H7 (cell line): ENCODE measurements around the gene SMIM24. TPM values are rescaled to one million over a fixed set of nuclear protein-coding genes. Genes with fewer than 3 reads are reported as not detected.
A peak's percentile ranks its signal among the peaks of the same experiment; 100 is the strongest.
"Not testable (repeated sequence)": the region's sequence is repeated elsewhere in the genome, so short reads cannot be mapped to it uniquely, and the experiment has no call there.

Experiments used
- DNase-seq: peaks from one replicate; pipeline ENCODE4 v3.0.0; 2012
- H3K27me3 ChIP-seq: 2 replicates; pipeline ENCODE4 v1.6.0; 2011; ENCODE audit warnings: mild to moderate bottlenecking, low read length; ENCODE audit not compliant: control insufficient read depth, insufficient read depth
- H3K36me3 ChIP-seq: replicated peaks from 2 replicates; pipeline ENCODE4 v1.5.1; 2011; ENCODE audit warnings: low read length; ENCODE audit not compliant: control insufficient read depth, insufficient read depth
- H3K4me3 ChIP-seq: 2 replicates; pipeline ENCODE4 v1.5.1; 2011; ENCODE audit warnings: low read depth, mild to moderate bottlenecking, control low read depth, low read length, moderate library complexity; ENCODE audit not compliant: insufficient read depth
- total RNA-seq: library from RNA; depleted of rRNA; stranded (reverse); fragments of >200 nt; shearing (Covaris generic); gene quantifications from 2 replicates; pipeline ENCODE4 v1.2.3, GENCODE V29; 2014

SMIM24 gene
- total RNA-seq, 1 experiment from 2014 or later = 6.0 TPM

DNA sequence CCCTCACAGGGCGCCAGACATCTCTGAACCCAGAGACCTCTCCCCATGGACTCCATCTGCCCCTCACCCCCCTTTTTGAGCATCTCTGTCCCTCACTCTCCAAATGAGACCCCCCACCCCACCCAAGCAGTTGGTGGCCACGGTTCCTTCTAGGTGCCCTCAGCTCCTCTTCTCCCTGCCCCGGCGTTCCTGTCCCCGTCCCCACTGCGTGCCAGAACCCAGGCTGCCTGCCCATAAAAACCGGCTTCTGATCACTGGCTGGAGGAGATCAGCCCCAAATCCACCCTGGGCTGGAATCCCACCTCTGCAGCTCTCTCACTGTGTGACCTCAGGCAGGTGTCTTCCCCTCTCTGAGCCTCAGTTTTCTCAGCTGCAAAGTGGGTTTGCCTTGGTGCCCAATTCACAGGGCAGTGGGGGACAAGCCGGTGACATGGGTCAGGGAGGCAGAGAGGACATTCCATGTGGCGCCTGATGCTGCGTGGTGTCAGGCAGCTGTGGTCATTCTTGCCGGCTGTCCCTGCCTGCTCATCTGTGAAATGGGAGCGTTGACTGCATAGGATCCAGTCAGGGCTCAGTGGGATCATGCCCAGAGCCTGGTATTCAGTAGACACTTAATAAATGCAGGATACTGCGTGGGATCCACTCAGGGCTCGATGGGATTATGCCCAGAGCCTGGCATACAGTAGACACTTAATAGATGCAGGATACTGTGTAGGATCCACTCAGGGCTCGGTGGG lies 25.5 kb downstream of the SMIM24 start:
- H3K4me3 ChIP-seq = no peak overlapping the region
- no peak for DNase-seq
- peaks cover 6% of the 10 kb centered on the region; the same call in 1 of the 2 replicates for H3K27me3 ChIP-seq
- H3K36me3 ChIP-seq = no peaks in the 10 kb centered on the region

DNA sequence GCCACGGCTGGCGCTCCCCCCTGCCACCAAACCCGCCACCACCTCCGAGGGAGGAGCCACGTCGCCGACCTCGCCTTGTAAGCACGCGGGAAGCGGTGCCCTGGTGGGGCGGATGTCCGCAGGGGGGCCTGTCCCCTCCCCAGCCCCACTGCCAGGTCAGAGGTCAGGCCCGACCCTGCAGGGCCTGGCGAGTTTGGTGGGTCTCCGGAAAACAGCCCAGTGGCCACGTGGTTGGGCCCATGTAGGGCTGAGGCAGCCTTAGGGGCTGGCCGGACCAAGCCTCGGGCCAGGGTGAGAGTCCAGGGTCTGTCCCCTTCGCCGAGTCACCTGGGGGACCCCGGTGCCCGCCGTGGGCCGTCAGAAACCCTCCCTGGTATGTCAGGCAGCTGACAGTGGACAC lies 26.5 kb downstream of the SMIM24 start:
- H3K36me3 ChIP-seq = no peaks in the 10 kb centered on the region
- peaks cover 6% of the 10 kb centered on the region; the same call in 1 of the 2 replicates for H3K27me3 ChIP-seq
- H3K4me3 ChIP-seq = no peak overlapping the region
- DNase-seq = peak; percentile 43

DNA sequence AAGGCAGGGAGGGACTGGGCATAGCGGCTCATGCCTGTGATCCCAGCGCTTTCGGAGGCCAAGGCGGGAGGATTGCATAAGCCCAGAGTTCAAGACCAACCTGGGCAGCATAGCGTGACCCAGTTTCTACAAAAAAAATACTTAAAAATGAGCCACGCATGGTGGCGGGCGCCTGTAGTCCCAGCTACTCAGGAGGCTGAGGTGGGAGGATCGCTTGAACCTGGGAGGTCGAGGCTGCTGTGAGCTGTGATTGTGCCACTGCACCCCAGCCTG lies 27.4 kb downstream of the SMIM24 start:
- not testable (repeated sequence) for H3K36me3 ChIP-seq, H3K27me3 ChIP-seq, DNase-seq, H3K4me3 ChIP-seq

DNA sequence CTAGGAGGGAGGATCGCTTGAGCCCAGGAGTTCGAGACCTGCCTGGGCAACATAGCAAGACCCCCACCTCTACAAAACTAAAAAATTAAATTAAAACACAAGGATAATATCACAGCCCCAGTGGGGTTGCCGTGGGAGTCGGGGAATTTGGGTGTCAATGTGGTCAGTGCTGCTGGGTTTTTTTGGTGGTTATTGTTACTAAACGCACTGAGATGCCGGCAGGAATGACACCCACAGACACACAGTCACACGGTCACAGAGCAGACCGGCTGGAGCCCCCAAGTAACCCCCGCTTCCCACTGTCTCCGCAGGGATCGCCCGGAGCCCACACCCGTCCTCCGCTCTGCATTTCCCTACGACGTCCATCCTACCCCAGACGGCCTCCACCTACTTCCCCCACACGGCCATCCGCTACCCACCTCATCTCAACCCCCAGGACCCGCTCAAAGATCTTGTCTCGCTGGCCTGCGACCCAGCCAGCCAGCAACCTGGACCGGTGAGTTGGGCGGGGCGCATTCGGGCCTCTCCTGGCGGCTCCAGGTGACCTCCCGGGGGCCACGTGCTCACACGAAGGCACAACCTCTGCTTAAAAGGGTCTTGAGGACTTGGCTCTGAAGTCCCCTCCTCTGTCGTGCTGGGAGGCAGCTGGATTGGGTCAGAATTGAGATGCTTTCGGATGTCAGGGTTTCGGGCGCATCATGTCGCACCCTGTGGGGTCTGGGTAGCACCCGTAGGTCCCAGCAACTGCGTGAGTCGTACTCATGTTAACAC lies 28.0 kb downstream of the SMIM24 start:
- DNase-seq = peak; percentile 38
- no peak overlapping the region for H3K4me3 ChIP-seq
- peaks cover 2% of the 10 kb centered on the region; the same call in 1 of the 2 replicates for H3K27me3 ChIP-seq
- no peaks in the 10 kb centered on the region for H3K36me3 ChIP-seq

DNA sequence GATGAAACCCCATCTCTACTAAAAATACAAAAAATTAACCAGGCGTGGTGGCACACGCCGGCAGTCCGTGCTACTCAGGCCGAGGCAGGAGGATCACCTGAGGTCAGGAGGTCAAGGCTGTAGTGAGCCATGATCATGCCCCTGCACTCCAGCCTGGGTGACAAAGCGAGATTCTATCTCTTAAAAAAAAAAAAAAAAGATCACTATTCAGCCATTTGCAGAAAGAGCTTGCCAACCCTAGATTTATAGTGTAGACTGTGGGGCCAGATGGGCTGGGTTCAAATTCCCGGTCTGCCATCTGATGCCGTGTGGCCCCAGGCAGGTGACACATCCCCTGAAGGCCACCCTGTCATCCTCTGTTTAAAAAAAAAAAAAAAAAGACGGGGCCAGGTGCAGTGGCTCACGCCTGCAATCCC lies 28.9 kb downstream of the SMIM24 start:
- no peaks in the 10 kb centered on the region for H3K36me3 ChIP-seq
- DNase-seq = no peak

DNA sequence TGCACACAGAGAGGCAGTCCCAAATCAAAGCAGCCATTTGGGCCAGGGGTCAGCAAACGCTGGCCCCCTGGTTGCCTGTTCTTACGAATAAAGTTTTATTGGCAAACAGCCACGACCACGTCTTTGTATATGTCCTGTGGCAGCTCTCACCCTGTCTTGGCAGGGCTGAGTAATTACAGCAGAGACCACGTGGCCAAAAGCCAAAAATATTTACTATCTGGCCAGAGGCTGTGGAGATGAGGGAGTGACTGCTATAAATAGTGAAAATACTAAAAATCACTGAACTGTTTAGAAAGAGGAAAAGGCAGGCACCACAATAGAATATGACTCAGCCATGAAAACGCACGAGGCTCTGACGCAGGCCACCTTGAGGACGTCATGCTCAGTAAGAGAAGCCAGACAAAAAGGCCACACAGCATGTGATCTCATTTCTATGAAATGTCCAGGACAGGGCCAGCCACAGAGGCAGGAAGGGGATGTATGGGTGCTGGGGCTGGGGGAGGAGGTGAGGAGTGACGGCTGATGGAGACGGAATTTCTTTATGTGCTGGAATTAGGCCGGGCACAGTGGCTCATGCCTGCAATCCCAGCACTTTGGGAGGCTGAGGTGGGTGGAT lies 29.4 kb downstream of the SMIM24 start:
- no peaks in the 10 kb centered on the region for H3K36me3 ChIP-seq
- H3K27me3 ChIP-seq = no peaks in the 10 kb centered on the region
- H3K4me3 ChIP-seq = no peak overlapping the region
- no peak for DNase-seq

More for the DNA sequence above, 28.9 kb downstream of the SMIM24 start:
- Histone ChIP-seq H3K27me3 (no peaks in the 10 kb centered on the region), H3K4me3 (no peak overlapping the region)

DNA sequence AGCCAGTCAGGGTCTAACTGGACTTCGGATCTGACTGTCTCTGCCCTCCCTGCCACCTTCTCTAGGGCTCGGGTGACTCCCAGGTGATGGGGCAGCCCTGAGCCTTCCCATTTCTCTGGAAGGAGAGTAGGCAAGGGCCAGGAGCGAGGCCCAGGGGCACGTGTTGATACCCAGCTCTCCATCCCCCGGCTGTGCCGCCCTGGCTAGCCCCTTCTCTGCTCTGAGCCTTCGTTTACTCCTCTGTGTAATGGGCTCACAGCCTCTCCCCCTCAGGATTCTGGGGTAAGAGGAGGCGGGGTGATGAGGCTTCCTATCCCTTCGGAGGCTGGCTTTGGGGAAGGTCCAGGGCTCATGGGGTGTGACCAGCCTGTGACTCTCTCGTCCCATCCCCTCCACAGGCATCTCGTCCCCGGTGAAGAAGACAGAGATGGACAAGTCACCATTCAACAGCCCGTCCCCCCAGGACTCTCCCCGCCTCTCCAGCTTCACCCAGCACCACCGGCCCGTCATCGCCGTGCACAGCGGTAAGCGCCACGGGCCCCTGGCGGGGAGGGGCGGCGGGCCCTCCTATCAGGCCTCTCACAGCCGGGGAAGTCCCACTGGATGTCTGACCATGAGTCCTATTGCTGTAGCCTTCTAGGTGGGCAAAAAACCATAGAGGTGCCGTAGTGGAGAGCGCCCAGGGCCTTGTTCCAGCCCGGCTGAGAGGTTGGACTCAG lies 31.6 kb downstream of the SMIM24 start:
- no peak for DNase-seq
- Histone ChIP-seq H3K27me3 (no peaks in the 10 kb centered on the region), H3K4me3 (no peak overlapping the region), H3K36me3 (no peaks in the 10 kb centered on the region)

DNA sequence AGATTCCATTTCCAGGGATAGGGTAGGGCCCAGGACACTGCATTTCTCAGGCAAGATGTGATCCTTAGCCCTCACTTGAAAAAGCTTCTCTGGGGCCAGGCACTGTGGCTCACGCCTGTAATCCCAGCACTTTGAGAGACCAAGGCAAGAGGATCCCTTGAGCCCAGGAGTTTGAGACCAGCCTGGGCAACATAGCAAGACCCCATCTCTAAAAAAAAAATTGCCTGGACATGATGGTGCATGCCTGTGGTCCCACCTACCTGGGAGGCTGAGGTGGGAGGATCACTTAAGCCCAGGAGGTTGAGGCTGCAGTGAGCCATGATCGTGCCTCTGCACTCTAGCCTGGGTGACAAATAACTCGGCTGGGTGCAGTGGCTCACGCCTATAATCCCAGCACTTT lies 33.7 kb downstream of the SMIM24 start:
- not testable (repeated sequence) for H3K27me3 ChIP-seq, H3K4me3 ChIP-seq, DNase-seq, H3K36me3 ChIP-seq

DNA sequence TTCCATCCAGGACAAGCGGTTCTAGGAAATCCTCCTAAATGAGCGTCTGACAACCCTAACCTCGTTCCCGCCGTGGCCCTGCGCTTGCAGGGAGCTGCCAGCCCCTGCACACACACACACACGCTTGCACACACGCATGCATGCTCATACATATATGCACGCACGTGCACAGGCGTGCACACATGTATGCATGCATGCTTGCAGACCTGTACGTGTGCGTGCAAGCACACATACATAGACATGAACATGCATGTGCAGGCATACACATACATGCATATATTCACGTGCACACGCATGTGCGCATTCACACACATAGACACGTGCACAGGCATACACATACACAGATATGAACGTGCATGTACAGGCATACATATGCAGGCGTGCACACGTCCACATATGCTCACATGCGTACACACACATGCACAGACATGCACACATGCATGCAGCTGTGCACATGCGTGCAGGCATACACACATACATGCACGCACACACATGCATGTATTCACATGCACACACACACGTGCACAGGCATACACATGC lies 35.6 kb downstream of the SMIM24 start:
- no peak overlapping the region for H3K4me3 ChIP-seq

DNA sequence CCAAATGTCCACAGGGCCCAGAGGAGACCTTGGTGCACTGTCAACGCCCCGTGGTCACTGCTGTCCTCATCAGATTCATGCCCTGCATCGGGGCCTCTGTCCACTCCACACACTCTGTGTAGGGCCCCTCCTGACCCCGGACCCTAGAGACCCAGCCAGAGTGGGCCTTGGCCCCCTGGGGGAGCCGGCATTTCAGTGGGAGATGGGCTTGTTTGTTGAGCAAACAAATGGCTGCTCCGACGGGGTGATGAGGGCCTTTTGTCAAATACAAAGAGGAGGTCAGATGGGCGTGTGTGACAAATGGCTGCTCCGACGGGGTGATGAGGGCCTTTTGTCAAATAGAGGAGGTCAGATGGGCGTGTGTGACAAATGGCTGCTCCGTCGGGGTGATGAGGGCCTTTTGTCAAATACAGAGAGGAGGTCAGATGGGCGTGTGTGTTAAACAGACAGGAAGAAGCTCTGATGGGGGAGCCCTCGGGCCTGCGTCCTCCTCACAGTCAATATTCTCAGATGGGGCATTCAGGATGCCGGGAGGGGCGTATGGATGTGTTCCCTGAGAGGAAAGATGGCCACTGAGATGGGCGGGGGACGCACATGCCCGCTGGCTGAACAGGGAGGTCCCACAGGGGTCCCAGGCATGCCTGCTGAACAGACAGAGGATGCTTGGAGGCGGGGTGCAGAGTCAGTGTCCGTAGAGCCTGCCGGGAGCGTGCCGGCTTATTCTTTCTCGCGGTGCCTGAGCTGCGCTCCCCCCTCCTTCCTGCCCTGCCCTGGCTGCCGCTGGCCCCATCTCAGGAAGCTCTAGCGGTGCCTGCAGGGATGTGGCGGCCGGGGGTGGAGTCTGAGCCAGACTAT lies 36.3 kb downstream of the SMIM24 start:
- DNase-seq = peak; percentile 94
- no peaks in the 10 kb centered on the region for H3K27me3 ChIP-seq
- H3K36me3 ChIP-seq = no peaks in the 10 kb centered on the region
- peak overlapping the region; percentile 14 for H3K4me3 ChIP-seq

More for the DNA sequence above, 35.6 kb downstream of the SMIM24 start:
- Histone ChIP-seq H3K27me3 (no peaks in the 10 kb centered on the region), H3K36me3 (no peaks in the 10 kb centered on the region)
- no peak for DNase-seq

DNA sequence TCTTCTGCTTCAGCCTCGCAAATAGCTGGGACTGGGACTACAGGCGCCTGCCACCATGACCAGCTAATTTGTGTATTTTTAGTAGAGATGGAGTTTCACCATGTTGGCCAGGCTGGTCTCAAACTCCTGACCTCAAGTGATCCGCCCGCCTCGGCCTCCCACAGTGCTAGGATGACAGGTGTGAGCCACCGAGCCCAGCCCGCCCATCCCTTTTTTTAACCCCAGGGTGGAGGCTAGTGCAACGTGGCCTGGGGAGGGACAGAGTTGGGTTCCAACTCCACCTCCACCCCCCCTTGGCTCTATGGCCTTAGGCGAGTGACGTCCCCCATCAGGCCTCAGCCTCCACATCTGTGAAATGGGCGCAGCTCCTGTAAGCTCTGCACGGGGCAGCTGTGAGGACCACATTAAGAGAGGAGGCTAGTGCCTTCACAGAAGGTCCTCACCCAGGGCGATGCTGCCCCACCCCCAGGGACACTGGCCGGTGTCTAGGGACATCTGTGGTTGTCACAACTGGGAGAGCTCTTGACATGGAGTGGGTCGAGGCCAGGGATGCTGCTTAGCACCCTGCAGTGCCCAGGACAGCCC lies 37.7 kb downstream of the SMIM24 start:
- DNase-seq = no peak
- Histone ChIP-seq H3K36me3 (no peaks in the 10 kb centered on the region), H3K27me3 (no peaks in the 10 kb centered on the region), H3K4me3 (no peak overlapping the region)

DNA sequence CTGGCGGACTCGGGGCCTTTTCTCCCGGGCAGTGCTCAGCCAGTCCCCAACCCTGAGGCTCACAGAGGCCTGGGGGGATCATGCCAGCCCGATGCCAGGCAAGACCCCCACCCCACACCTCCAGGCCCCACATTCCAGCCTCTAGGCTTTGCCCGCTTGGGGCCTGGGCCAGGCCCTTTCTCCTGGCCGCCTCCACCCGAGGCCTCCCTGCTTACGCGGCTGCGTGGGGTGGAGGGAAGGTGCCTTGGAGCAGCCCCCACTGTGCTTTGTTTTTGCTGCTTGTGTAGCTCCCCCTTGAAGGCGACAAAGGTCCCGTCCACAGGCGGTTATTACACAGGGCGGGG lies 38.4 kb downstream of the SMIM24 start:
- Histone ChIP-seq H3K4me3 (no peak overlapping the region), H3K27me3 (no peaks in the 10 kb centered on the region), H3K36me3 (no peaks in the 10 kb centered on the region)
- DNase-seq = no peak

DNA sequence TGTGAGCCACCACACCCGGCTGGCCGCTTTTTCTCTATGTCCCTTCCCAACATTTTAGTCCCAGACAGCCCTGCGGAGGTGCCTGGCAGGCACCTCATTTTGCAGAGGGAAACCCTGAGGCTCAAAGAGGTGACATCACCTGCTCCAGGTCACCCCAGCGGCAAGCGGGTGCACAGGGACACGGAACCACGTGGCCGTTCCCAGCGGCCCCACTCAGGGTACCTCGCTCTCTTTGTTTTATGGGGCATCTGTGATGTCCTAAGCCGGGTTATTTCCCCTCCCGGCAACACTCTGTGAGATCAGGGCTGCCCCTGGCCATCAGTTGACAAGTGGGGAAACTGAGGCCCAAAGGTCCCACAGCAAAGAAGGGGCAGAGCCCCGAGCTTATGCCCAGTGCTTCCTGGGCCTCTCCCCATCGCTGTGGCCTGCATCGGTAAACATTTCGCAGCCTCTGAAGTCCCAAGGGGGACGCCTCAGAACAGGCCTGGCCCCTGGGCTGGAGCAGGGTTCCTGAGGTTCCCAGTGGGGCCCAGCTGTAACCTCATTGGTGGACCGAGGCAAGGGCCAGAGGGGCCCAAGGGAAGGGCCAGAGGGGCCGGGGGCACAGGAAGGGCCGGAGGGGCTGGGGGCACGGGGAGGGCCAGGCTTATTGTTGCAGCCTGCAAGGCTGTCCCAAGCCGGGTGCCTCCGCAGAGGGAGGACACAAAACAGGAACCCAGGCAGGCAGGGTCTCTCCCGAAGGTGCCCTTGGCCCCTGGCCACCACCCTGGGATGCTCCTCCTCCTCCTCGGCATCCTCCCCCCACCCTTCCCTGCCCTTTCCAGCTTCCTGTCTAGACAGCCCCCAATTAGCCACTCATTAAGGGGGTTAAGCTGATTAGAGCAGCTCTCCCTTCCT lies 39.0 kb downstream of the SMIM24 start:
- no peaks in the 10 kb centered on the region for H3K27me3 ChIP-seq
- no peak overlapping the region for H3K4me3 ChIP-seq
- DNase-seq = peak; percentile 16
- H3K36me3 ChIP-seq = no peaks in the 10 kb centered on the region
